Activated CD4-positive, alpha-beta T cell treated with anti-CD3 and anti-CD28 coated beads, Interleukin-2, Interleukin-4, amounts not matched to agents 100 ng/mL and 50 ng/mL, durations not matched to agents 16 hours and 8 hours (primary cell): ENCODE results near the gene CHCT1.
"Not testable (repeated sequence)": the region's sequence is repeated elsewhere in the genome, so short reads cannot be mapped to it uniquely, and the experiment has no call there.

Experiments
- DNase-seq: peaks from one replicate; pipeline ENCODE4 v3.0.0-alpha.2; 2020; ENCODE audit warnings: low spot score

Gene CHCT1

GRCh38 chr17:60398227-60398959 lies 23.9 kb upstream of the CHCT1 start:
- no peak for DNase-seq

GRCh38 chr17:60401819-60402218 lies 20.5 kb upstream of the CHCT1 start:
- DNase-seq = no peak

GRCh38 chr17:60403523-60403810 lies 18.8 kb upstream of the CHCT1 start:
- no peak for DNase-seq

- no peak for DNase-seq
Measured at GRCh38 chr17:60403962-60404361, 18.3 kb upstream of the CHCT1 start.

GRCh38 chr17:60406887-60407286 lies 15.4 kb upstream of the CHCT1 start:
- DNase-seq = no peak

- DNase-seq = no peak
Measured at GRCh38 chr17:60410001-60410400, 12.3 kb upstream of the CHCT1 start.

GRCh38 chr17:60412701-60413100 lies 9.6 kb upstream of the CHCT1 start:
- DNase-seq = no peak

- no peak for DNase-seq
Measured at GRCh38 chr17:60415146-60415545, 7.1 kb upstream of the CHCT1 start.

- DNase-seq = no peak
Measured at GRCh38 chr17:60416368-60416925, 5.8 kb upstream of the CHCT1 start.

GRCh38 chr17:60419003-60419402 lies 3.3 kb upstream of the CHCT1 start:
- not testable (repeated sequence) for DNase-seq

- not testable (repeated sequence) for DNase-seq
Measured at GRCh38 chr17:60419875-60420274, 2.4 kb upstream of the CHCT1 start.

GRCh38 chr17:60421273-60422161 lies 772 bp upstream of the CHCT1 start:
- peak; percentile 77 for DNase-seq

GRCh38 chr17:60423865-60424264 lies 1.6 kb downstream of the CHCT1 start:
- no peak for DNase-seq

GRCh38 chr17:60425626-60426025 lies 3.3 kb downstream of the CHCT1 start:
- no peak for DNase-seq

- no peak for DNase-seq
Measured at GRCh38 chr17:60426596-60426995, 4.3 kb downstream of the CHCT1 start.

GRCh38 chr17:60428491-60428890 lies 6.2 kb downstream of the CHCT1 start:
- DNase-seq = not testable (repeated sequence)

GRCh38 chr17:60430561-60430960 lies 8.3 kb downstream of the CHCT1 start:
- not testable (repeated sequence) for DNase-seq

- not testable (repeated sequence) for DNase-seq
Measured at GRCh38 chr17:60433021-60433997, 11.0 kb downstream of the CHCT1 start.

GRCh38 chr17:60435244-60436167 lies 13.2 kb downstream of the CHCT1 start:
- peak; percentile 68 for DNase-seq

- no peak for DNase-seq
Measured at GRCh38 chr17:60436676-60437075, 14.4 kb downstream of the CHCT1 start.

- no peak for DNase-seq
Measured at GRCh38 chr17:60439501-60439900, 17.2 kb downstream of the CHCT1 start.
